HG02588 (cell line): ENCODE measurements around the gene RPL39.
"Not testable (repeated sequence)": the region's sequence is repeated elsewhere in the genome, so short reads cannot be mapped to it uniquely, and the experiment has no call there.

Experiments used
- ATAC-seq: cut with Tn5 transposase; IDR thresholded peaks from one replicate; pipeline ENCODE4 v1.9.1; 2021; ENCODE audit warnings: mild to moderate bottlenecking, moderate library complexity; ENCODE audit not compliant: unreplicated experiment

RPL39 gene

DNA sequence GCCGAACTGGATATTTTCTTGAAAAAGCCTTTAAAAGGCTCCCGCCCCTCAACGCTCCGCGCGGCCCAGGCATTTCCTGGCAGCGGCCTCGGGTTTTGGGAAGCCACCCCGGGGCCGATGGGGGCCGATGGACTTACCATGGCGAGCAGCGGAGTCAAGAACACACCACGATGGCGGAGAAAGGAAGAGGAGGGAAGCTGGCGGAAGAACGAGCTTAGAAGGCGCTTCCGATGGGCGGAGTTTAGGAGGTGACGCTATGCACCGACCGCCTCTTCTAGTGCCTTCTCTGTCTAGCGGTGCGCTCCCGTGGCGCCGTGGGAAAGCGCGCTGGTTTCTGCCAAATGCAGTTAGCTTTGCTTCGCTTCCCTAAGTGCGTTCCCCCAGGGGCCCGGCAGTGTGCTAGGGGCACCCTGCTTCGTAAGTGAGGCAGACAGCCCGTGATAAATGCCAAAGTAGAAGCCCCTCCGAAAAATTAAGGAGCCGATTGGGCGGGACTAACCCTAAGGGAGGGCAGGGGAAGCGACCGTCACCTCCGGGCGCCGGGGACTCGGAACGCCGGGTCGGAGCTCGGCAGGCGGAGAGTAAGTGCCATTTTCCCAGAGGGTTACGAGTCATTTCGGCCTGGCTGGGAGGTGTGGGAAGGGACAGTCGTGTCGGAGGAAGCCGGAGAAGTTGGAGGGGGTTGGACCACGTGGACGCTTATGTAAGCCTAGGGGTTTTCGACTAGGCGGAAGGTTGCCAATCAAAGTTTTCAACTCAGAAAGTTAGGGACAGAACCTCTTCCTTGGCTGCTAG lies at the start of gene RPL39:
TSS of gene RPL39 (minus strand) at position 194 of the 795 bp plus-strand sequence. CDS start at position 140, 54 bp downstream.
- peak; percentile 89 for ATAC-seq

DNA sequence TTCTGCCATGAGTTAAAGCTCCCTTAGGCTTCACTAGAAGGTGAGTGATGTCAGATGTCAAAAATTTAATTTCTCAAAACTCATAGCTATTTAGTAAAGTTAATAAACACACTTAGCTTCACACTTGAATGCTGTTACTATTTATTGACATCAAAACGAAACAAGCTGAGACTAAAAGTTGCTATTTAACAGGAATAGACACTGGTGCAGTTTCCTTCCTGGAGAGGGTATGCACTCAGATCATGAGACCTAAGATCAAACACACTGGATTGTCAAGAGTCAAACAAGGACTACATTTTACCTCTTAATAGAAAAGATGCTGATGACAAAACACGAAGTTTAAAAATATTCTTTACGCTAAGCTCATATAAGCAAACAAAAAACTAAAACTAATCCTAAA lies 42.5 kb upstream of the RPL39 start:
- ATAC-seq, result no peak

DNA sequence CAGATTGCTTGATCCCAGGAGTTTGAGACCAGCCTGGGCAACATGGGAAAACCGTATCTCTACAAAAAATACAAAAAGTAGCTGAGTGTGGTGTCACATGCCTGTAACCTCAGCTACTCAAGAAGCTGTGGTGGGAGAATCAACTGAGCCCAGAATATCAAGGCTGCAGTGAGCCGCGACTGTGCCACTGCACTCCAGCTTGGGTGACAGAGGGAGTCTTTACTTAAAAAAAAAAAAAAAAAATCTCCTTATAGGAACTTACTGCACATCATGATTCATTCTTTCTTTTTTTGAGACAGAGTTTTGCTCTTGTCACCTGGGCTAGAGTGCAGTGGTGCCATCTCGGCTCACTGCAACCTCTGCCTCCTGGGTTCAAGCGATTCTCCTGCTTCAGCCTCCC lies 37.0 kb upstream of the RPL39 start:
- no peak for ATAC-seq

DNA sequence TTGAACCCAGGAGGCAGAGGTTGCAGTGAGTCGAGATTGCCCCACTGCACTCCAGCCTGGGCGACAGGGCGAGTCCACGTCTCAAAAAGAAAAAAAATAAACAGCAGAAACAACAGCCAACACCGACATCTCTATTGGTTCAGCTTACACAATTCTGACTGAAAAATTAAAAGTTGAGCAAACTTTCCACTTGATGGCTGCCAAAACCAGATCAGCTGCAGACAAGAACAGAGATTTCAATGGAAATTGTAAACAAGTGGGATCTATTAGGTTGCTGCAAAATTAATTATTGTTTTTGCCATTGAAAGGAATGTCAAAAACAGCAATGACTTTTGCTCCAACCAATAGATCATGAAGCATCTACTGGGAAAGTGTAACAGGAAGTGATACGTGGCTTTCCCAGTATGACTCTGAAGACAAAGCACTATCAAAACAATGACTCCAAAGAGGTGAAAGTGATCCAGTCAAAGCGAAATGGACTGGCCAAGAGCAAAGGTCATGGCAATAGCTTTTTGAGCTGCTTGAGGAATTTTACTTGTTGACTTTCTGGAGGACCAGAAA lies 35.0 kb upstream of the RPL39 start:
- no peak for ATAC-seq

DNA sequence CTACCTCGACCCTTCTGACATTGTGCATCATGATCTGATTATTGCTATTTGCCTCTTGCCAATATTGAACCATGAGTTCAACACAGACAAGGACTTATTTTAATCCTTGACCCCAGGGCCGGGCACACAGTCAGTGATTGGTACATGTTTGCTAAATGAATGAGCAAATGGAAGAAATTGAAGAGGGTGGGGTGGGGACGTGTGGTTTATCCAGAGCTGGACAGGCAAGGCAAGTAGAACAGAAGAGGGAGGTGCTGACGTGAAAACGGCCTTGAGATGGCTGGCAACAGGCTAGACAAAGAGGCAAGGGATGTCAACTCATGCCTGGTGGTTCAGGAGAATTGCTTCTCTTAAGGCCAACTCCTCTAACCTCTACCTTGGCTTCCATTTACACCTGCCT lies 32.8 kb upstream of the RPL39 start:
- not testable (repeated sequence) for ATAC-seq

DNA sequence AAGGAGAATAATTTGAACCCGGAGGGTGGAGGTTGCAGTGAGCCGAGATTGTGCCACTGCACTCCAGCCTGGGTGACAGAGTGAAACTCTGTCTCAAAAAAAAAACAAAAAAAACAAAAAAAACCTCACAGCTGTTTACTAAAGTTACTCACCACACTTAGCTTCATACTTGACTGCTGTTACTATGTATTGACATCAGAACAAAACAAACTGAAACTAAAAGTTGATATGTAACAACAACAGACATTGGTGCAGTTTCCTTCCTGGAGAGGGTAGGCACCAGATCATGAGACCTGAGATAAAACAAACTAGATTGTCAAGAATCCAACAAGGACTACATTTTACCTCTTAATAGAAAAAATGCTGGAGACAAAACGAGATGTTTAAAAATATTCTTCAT lies 30.3 kb upstream of the RPL39 start:
- ATAC-seq, result peak; percentile 96

DNA sequence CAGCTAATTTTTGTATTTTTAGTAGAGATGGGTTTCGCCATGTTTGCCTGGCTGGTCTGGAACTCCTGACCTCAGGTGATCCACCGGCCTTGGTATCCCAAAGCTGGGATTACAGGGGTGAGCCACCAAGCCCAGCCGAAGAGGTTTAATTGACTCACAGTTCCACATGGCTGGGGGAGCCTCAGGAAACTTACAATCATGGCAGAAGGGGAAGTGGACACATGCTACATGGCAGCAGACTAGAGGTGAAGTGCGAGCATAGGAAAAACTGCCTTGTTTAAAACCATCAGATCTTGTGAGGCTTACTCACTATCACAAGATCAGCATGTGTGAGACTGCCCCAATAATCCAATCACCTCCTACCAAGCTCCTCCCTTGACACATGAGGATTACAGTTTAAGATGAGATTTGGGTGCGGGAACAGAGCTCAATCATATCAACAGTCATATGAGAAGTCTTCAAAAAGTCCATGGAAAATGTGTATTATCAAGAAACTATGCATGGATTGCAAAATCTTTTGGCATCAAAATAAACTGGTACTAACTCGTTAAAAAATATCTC lies 25.8 kb upstream of the RPL39 start:
- no peak for ATAC-seq

DNA sequence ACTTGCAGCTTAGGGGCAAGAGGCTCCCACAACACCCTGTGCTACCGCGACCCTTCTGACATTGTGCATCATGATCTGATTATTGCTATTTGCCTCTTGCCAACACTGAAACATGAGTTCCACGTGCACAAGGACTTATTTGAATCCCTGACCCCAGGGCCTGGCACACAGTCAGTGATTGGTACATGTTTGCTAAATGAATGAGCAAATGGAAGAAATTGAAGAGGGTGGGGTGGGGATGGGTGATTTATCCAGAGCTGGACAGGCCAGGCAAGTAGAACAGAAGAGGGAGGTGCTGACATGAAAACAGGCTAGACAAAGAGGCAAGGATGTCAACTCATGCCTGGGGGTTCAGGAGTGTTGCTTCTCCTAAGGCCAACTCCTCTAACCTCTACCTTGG lies 24.9 kb upstream of the RPL39 start:
- ATAC-seq, result no peak

DNA sequence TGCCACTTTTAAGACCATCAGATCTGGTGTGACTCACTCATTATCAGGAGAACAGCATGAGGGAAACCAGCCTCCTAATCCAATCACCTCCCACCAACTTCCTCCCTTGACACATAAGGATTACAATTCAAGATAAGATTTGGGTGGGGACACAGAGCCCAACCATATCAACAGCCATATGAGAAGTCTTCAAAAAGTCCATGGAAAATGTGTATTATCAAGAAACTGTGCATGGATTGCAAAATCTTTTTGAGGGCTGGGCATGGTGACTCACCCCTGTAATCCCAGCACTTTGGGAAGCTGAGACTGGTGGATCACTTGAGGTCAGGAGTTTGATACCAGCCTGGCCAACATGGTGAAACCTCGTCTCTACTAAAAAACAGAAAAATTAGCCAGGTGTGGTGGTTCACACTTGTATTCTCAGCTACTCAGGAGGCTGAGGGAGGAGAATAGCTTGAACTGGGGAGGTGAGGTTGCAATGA lies 17.8 kb upstream of the RPL39 start:
- no peak for ATAC-seq

DNA sequence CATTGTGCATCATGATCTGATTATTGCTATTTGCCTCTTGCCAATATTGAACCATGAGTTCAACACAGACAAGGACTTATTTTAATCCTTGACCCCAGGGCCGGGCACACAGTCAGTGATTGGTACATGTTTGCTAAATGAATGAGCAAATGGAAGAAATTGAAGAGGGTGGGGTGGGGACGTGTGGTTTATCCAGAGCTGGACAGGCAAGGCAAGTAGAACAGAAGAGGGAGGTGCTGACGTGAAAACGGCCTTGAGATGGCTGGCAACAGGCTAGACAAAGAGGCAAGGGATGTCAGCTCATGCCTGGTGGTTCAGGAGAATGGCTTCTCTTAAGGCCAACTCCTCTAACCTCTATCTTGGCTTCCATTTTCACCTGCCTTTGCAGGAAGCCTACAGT lies 17.0 kb upstream of the RPL39 start:
- not testable (repeated sequence) for ATAC-seq

DNA sequence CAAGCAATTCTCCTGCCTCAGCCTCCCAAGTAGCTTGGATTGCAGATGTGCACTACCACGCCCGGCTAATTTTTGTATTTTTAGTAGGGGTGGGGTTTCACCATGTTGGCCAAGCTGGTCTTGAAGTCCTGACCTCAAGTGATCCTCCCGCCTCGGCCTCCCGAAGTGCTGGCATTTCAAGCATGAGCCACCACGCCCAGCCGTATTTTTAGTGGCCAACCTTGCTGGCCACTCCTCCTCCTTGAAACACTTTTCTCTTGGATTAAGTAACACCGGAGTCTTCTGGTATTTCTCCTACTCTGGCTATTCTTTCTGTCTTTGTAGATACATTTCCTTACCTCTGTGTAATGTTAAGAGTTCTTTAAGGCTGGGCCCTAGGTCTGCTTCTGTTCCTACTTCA lies 11.1 kb upstream of the RPL39 start:
- no peak for ATAC-seq

DNA sequence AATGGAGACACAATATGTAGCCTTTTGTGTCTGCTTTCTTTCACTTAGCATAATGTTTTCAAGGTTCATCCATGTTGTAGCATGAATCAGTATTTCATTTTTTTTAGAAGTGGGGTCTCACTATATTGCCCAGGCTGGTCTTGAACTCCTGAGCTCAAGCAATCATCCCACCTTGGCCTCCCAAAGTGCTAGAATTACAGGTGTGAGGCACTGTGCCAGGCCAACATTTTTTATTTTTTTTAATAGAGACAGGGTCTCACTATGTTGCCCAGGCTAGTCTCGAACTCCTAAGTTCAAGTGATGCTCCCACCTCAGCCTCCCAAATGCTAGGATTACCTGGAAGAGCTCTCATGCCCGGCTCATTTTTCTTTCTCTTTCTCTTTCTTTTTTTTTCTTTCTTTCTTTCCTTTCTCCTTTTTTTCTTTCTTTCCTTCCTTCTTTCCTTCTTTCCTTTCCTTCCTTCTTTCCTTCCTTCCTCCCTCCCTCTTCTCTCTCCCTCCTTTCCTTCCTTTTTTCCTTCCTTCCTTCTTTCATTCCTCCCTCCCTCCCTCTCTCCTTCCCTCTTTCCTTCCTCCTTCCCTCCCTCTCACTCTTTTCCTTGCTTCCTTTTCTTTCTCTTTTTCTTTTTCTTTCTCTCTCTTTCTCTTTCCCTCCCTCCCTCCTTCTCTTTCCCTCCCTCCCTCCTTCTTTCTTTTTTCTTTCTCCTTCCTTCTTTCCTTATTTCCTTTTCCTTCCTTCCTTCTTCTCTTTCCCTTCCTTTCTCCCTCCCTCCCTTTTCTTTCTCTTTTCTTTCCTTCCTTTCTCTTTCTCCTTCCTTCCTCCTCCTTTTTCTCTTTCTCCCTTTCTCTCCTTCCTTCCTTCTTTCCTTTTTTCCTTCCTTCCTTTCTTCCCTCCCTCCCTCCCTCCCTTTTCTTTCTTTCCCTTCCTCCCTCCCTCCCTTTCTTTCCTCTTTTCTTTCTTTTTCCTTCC lies 10.1 kb upstream of the RPL39 start:
- ATAC-seq, result no peak

DNA sequence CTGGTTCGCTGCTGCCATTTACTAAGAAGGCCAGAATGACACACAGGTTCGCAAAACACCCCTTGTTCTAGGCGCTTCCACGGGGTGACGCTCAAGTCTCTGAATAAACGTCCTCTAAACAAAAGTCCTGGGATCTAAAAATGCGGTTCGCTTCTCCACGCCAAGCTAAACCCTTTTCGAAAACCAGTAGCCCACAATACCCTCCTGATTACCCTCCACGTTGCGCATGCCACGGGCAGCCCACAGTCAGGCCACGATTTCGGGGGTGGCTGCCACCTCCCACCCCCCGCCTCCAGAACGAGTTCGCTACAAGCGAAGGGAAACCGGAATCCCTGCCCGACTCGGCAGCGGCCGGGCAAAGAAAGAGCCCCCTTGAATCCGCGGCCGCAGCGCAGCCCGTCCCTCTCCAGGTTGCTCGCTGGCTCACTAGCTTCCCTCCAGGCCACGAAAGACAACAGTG lies 423 bp downstream of the RPL39 start:
- ATAC-seq, result peak; percentile 23

DNA sequence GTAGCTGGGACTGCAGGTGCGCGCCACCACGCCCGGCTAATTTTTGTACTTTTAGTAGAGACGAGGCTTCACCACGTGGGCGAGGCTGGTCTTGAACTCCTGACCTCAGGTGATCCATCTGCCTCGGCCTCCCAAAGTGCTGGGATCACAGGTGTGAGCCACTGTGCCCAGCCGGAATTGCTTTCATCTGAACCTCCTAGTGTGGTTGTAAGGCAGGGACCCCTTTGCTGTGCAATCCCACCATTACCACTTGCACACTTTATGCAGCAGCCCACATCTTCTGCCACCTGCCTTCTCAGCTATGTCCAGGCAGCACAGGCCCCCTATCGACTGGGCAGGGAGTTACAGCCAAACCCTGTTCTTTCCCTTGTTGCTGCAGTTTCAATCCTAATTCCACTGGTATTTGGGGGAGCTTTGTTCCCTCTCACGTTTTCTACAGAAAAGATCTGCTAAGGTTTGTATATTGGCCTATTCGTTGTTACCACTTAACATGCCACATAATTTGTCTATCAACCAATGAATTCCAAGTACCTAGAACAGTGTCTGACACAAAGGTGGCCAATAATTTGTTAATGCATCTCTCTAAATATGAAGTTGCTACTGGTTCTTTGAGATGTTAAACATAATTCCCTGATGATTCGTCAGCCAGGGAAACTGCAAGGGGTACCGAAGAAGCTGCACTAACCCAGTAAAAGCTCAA lies 6.5 kb downstream of the RPL39 start:
- ATAC-seq, result no peak

DNA sequence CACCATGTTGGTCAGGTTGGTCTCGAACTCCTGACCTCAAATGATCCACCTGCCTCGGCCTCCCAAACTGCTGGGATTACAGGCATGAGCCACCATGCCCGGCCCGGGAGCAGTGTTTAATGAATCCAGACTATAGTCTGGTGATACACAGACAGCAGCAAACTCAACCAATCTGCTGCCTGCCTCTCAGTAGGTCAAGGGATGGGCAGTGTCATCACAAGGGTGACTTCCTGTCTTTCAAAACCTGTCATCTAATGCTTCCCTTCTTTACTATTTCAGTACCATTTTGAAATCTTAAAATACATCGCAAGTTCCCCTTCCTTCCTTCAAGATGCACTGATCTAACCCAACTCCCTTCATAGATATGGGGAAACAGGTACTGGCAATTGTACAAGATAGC lies 8.4 kb downstream of the RPL39 start:
- no peak for ATAC-seq

DNA sequence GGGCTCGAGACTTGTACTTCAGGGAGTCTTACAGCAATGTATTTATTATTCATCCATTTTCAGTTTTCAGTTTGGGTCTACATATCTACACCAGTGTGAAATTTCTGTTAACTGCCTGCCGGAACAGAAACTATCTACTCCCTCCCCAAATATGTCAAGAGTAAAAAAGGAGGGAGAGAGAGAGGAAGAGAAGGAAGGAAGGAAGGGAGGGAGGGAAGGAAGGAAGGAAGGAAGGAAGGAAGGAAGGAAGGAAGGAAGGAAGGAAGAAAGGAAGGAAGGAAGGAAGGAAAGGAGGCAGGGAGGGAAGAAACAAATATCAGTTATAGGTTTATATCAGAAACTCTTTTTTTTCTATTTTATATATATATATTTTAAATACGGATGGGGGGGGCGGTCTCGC lies 12.6 kb downstream of the RPL39 start:
- no peak for ATAC-seq

DNA sequence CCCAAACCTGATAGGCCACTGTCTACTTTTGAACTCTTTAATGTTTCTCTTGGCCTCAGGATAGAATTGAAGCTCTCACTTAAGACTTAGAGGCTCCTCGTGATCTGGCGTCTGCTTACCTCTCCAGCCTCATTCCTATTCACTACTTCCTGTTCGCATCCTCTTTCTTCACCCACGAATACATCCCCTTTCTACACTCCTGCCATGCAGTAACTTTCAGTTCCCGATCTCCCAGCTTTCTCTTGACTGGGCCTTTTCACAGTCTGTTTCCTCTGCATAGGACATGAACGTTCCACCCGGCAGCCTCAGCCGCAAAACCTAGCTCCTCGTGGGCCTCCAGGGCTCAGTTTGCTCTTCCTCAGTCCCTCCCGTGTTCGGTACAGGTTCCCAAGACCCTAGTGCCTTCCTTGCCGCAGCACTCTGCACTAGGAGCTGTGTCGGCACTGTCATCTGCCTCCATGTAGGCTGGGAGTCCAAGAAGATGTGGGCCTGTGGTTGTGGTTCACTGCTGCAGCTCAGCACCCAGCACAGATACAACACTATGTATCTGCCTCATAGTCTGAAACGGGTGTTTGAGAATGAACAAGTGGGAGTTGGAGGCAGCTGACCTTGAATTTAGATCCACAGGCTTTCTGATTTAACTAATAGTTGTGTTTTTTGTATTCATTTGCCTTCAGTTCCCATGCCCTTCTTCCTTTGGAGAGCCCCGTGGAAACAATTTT lies 15.8 kb downstream of the RPL39 start:
- no peak for ATAC-seq

DNA sequence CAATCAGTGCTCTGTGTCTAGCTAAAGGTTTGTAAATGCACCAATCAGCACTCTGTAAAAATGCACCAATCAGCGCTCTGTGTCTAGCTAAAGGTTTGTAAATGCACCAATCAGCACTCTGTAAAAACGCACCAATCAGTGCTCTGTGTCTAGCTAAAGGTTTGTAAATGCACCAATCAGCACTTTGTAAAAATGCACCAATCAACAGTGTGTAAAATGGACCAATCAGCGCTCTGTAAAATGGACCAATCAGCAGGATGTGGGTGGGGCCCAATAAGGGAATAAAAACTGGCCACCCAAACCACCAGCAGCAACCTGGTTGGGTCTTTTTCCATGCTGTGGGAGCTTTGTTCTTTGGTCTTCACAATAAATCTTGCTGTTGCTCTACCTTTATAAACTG lies 22.0 kb downstream of the RPL39 start:
- ATAC-seq, result not testable (repeated sequence)

DNA sequence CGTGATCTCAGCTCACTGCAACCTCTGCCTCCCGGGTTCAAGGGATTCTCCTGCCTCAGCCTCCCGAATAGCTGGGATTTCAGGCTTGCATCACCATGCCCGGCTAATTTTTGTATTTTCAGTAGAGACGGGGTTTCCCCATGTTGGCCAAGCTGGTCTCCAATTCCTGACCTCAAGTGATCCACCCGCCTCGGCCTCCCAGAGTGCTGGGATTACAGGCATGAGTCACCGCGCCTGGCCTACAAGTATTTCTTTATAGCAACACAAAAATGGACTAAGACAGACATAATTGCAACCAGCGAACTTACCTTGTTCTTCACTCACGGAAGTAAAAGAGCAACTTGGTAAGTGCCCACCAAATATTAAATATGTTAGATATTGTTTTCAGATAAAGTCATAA lies 23.0 kb downstream of the RPL39 start:
- ATAC-seq, result not testable (repeated sequence)
